Thymus (tissue), 11 donors: ENCODE results near the gene NEMF. TPM values are rescaled to one million over a fixed set of nuclear protein-coding genes. Genes with fewer than 3 reads are reported as not detected.
A peak's percentile ranks its signal among the peaks of the same experiment; 100 is the strongest.
"Not testable (repeated sequence)": the region's sequence is repeated elsewhere in the genome, so short reads cannot be mapped to it uniquely, and the experiment has no call there.

Source experiments
- DNase-seq, 9 donors: peaks; one replicate each; pipeline ENCODE4 v3.0.0-alpha.2; 2013; ENCODE audit warnings: low spot score in 9 of 9, low read depth in 6 of 9, missing footprints in 1 of 9
- H3K27ac ChIP-seq, 2 donors: one replicate each; pipeline ENCODE4 v1.5.1; 2013; ENCODE audit warnings: control low read depth in 1 of 2, low read depth in 1 of 2, low read length in 1 of 2, mild to moderate bottlenecking in 1 of 2, moderate library complexity in 1 of 2
- H3K27me3 ChIP-seq, 2 donors: one replicate each; pipeline ENCODE4 v1.5.1; 2013; ENCODE audit warnings: low read length in 1 of 2; ENCODE audit not compliant: control insufficient read depth in 2 of 2, insufficient read depth in 1 of 2
- H3K36me3 ChIP-seq, 2 donors: one replicate each; pipeline ENCODE4 v1.5.1; 2013; ENCODE audit warnings: low read length in 1 of 2, mild to moderate bottlenecking in 1 of 2, moderate library complexity in 1 of 2; ENCODE audit not compliant: control insufficient read depth in 2 of 2, insufficient read depth in 2 of 2
- H3K4me1 ChIP-seq, 2 donors: one replicate each; pipeline ENCODE4 v1.5.1; 2013; ENCODE audit warnings: low read length in 2 of 2; ENCODE audit not compliant: control insufficient read depth in 2 of 2, insufficient read depth in 2 of 2
- H3K4me3 ChIP-seq, 2 donors: one replicate each; pipeline ENCODE4 v1.5.1; 2013; ENCODE audit warnings: low read length in 2 of 2, control low read depth in 1 of 2, mild to moderate bottlenecking in 1 of 2
- H3K9me3 ChIP-seq, 2 donors: one replicate each; pipeline ENCODE4 v1.5.1; 2013; ENCODE audit warnings: low read length in 1 of 2, mild to moderate bottlenecking in 1 of 2; ENCODE audit not compliant: control insufficient read depth in 2 of 2, insufficient read depth in 1 of 2
- WGBS: extraction: QIAGEN DNeasy Blood & Tissue Kit; methylation state at CpG from one replicate; pipeline ENCODE4 v1.1.7; 2013; 5-methylcytosine and 5-hydroxymethylcytosine counted together
- polyA plus RNA-seq: library from polyadenylated mRNA; stranded (reverse); fragments of 200-250 nt; gene quantifications from one replicate; pipeline ENCODE4 v1.2.3, GENCODE V29; 2013
- total RNA-seq: library from RNA; stranded (reverse); fragments of 120-200 nt; gene quantifications from one replicate; pipeline ENCODE4 v1.2.4, GENCODE V29; 2013
- donor health status: healthy.

NEMF gene
- total and polyA plus RNA-seq, 2 donors = 58.1 to 68.8 TPM

- H3K4me3 ChIP-seq = no peak overlapping the region
- WGBS = 0% methylated on average over 1 of the region's 1 CpG
- no peak overlapping the region for H3K27ac ChIP-seq
- H3K4me1 ChIP-seq = no peaks in the 10 kb centered on the region
- no peak for DNase-seq
- peaks cover 35 to 72% of the 10 kb centered on the region in 2 donors for H3K36me3 ChIP-seq
- H3K27me3 ChIP-seq = no peaks in the 10 kb centered on the region
- H3K9me3 ChIP-seq = no peaks in the 10 kb centered on the region
These were observed 60.0 kb downstream of the NEMF start for GRCh38 chr14:49792618-49793017.

GRCh38 chr14:49786315-49786714, 66.3 kb downstream of the NEMF start:
- H3K4me1 ChIP-seq = no peaks in the 10 kb centered on the region
- no peaks in the 10 kb centered on the region for H3K27me3 ChIP-seq
- WGBS = 99% methylated on average over 2 of the region's 2 CpGs
- no peak for DNase-seq
- no peak overlapping the region for H3K4me3 ChIP-seq
- no peak overlapping the region for H3K27ac ChIP-seq
- H3K36me3 ChIP-seq = peaks cover 25 to 83% of the 10 kb centered on the region in 2 donors
- H3K9me3 ChIP-seq = no peaks in the 10 kb centered on the region

GRCh38 chr14:49783394-49784014, 69.1 kb downstream of the NEMF start:
- no peaks in the 10 kb centered on the region for H3K27me3 ChIP-seq
- no peaks in the 10 kb centered on the region for H3K4me1 ChIP-seq
- H3K27ac ChIP-seq = no peak overlapping the region
- DNase-seq = no peak
- H3K9me3 ChIP-seq = no peaks in the 10 kb centered on the region
- H3K4me3 ChIP-seq = no peak overlapping the region
- peaks cover 18 to 90% of the 10 kb centered on the region in 2 donors for H3K36me3 ChIP-seq
- 97% methylated on average over 3 of the region's 3 CpGs for WGBS

- DNase-seq, H3K9me3 ChIP-seq, H3K27ac ChIP-seq, H3K27me3 ChIP-seq, H3K4me3 ChIP-seq, H3K4me1 ChIP-seq: not testable (repeated sequence)
- WGBS = 97% methylated on average over 7 of the region's 7 CpGs
- H3K36me3 ChIP-seq = peaks cover 14 to 86% of the 10 kb centered on the region in 2 donors
These were observed 71.5 kb downstream of the NEMF start for GRCh38 chr14:49781040-49781439.

- Histone ChIP-seq H3K27me3 (no peaks in the 10 kb centered on the region), H3K27ac (no peak overlapping the region), H3K9me3 (no peaks in the 10 kb centered on the region), H3K36me3 (peaks cover 15 to 85% of the 10 kb centered on the region in 2 donors), H3K4me3 (no peak overlapping the region), H3K4me1 (no peaks in the 10 kb centered on the region)
- no peak for DNase-seq
- WGBS = 97% methylated on average over 2 of the region's 2 CpGs
These were observed 74.2 kb downstream of the NEMF start for GRCh38 chr14:49778421-49778820.

- peaks cover 11 to 13% of the 10 kb centered on the region in 2 donors for H3K4me1 ChIP-seq
- no peaks in the 10 kb centered on the region for H3K27me3 ChIP-seq
- no peaks in the 10 kb centered on the region for H3K9me3 ChIP-seq
- WGBS = 100% methylated on average over 1 of the region's 1 CpG
- peaks cover 10 to 51% of the 10 kb centered on the region in 2 donors for H3K36me3 ChIP-seq
- DNase-seq = no peak
- no peak overlapping the region for H3K4me3 ChIP-seq
- no peak overlapping the region for H3K27ac ChIP-seq
These were observed 78.5 kb downstream of the NEMF start for GRCh38 chr14:49774106-49774505.

GRCh38 chr14:49771691-49772090, 80.9 kb downstream of the NEMF start:
- H3K36me3 ChIP-seq = peaks cover 10 to 29% of the 10 kb centered on the region in 2 donors
- not testable (repeated sequence) for H3K9me3 ChIP-seq, H3K4me3 ChIP-seq, H3K27me3 ChIP-seq, H3K27ac ChIP-seq, DNase-seq
- 98% methylated on average over 10 of the region's 10 CpGs for WGBS
- peaks cover 13 to 19% of the 10 kb centered on the region in 2 donors for H3K4me1 ChIP-seq

- peaks cover 5 to 22% of the 10 kb centered on the region in 2 donors for H3K36me3 ChIP-seq
- DNase-seq = no peak
- H3K4me3 ChIP-seq = no peak overlapping the region
- H3K27me3 ChIP-seq = no peaks in the 10 kb centered on the region
- no peak overlapping the region for H3K27ac ChIP-seq
- peaks cover 13 to 20% of the 10 kb centered on the region in 2 donors for H3K4me1 ChIP-seq
- 94% methylated on average over 4 of the region's 4 CpGs for WGBS
- no peaks in the 10 kb centered on the region for H3K9me3 ChIP-seq
These were observed 82.3 kb downstream of the NEMF start for GRCh38 chr14:49770212-49770817.

GRCh38 chr14:49769581-49770211, 82.9 kb downstream of the NEMF start:
- peak overlapping the region in 1 of 2 donors; percentile 36 for H3K27ac ChIP-seq

More at GRCh38 chr14:49769581-49770211, 82.9 kb downstream of the NEMF start:
- H3K27me3 ChIP-seq = no peaks in the 10 kb centered on the region
- H3K36me3 ChIP-seq = peaks cover 3 to 16% of the 10 kb centered on the region in 2 donors
- WGBS = 90% methylated on average over 15 of the region's 15 CpGs
- DNase-seq = no peak
- peak overlapping the region; percentile 94 to 99 for H3K4me3 ChIP-seq
- peaks cover 13 to 20% of the 10 kb centered on the region in 2 donors for H3K4me1 ChIP-seq
- H3K9me3 ChIP-seq = no peaks in the 10 kb centered on the region
